ENCODE data around the gene KDM4B.

Gene KDM4B

GRCh38 chr19:5131031-5131505 is 162.2 kb downstream of the KDM4B start:
- TF ChIP-seq CTCF (IDR thresholded peaks at IDR 0.05) = no peak

- TF ChIP-seq CTCF (IDR thresholded peaks at IDR 0.05) = no peak
These were observed 162.7 kb downstream of the KDM4B start for GRCh38 chr19:5131506-5132205.

- TF ChIP-seq CTCF (IDR thresholded peaks at IDR 0.05) = no peak
These were observed 163.3 kb downstream of the KDM4B start for GRCh38 chr19:5132206-5132560.

DNA sequence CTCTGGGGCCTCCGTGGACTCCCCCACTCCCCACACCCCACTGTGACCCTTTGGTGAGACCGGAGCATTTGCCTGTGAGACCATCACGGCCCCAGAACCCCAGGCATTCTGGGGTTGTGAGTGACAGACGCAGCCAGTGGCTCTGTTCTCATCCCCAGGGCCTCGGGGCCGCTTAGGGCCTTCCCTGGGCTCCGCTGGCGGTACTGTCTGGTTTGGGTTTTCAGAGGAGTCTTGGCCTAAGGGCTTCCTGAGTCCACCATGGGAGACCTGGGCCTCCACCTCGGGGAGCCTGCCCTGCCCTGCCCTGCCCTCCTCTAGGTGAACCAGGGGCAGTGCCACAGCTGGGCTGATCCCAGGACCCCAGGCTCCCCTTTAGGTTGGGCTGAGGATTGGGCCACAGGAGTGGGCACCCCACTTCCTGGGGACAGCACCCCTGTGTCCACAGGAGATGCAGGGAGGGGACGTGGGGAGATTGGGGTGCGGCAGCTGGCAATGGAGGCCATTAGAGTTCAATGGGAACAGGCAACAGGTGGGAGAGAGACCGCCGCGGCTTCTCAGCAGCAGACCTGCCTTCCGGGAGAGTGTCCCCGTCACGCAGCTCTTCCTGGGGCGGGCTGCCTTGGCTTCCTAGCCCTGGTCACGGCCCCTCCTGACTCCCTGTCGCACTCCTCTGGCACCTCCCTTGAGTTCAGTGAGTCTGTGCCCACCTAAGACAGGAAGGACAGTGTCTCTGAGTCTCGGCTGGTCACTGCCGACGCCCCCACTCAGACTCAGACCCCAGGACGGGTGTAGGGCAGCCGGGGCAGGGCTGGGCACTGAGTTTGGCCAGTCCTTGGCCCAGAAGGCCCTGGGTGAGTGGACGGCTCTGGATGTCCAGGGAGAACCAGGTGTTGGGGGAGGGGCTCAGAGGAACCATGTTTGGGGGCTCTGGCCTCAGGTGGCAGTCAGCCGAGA is 164.1 kb downstream of the KDM4B start:
- TF ChIP-seq CTCF (IDR thresholded peaks at IDR 0.05) = no peak

GRCh38 chr19:5133986-5134595 is 165.2 kb downstream of the KDM4B start:
- no peak for TF ChIP-seq CTCF (IDR thresholded peaks at IDR 0.05)

GRCh38 chr19:5134691-5135090 is 165.8 kb downstream of the KDM4B start:
- TF ChIP-seq CTCF (IDR thresholded peaks at IDR 0.05) = no peak

GRCh38 chr19:5136073-5136855 is 167.4 kb downstream of the KDM4B start:
- no peak for TF ChIP-seq CTCF (IDR thresholded peaks at IDR 0.05)
